Measurements from ENCODE around the gene BANF2.
"Not testable (repeated sequence)": the region's sequence is repeated elsewhere in the genome, so short reads cannot be mapped to it uniquely, and the experiment has no call there.

Gene BANF2

GRCh38 chr20:17683218-17684076 lies 16.3 kb upstream of the BANF2 start:
- no peak for DNase-seq

GRCh38 chr20:17684077-17684888 lies 15.5 kb upstream of the BANF2 start:
- DNase-seq = no peak

GRCh38 chr20:17685168-17685567 lies 14.6 kb upstream of the BANF2 start:
- no peak for DNase-seq

- no peak for DNase-seq
These were observed 12.0 kb upstream of the BANF2 start for GRCh38 chr20:17687800-17688199.

GRCh38 chr20:17688965-17689364 lies 10.8 kb upstream of the BANF2 start:
- no peak for DNase-seq

- DNase-seq = no peak
These were observed 9.6 kb upstream of the BANF2 start for GRCh38 chr20:17690144-17690543.

GRCh38 chr20:17691758-17692157 lies 8.0 kb upstream of the BANF2 start:
- DNase-seq = no peak

- DNase-seq = no peak
These were observed 6.2 kb upstream of the BANF2 start for GRCh38 chr20:17693444-17694001.

GRCh38 chr20:17694767-17695166 lies 5.0 kb upstream of the BANF2 start:
- DNase-seq = no peak

- DNase-seq = no peak
These were observed 3.5 kb upstream of the BANF2 start for GRCh38 chr20:17696287-17696686.

GRCh38 chr20:17697171-17697570 lies 2.6 kb upstream of the BANF2 start:
- DNase-seq = no peak

- no peak for DNase-seq
These were observed 1.4 kb upstream of the BANF2 start for GRCh38 chr20:17698384-17698783.

- no peak for DNase-seq
These were observed 871 bp downstream of the BANF2 start for GRCh38 chr20:17700637-17701036.

- no peak for DNase-seq
These were observed 2.1 kb downstream of the BANF2 start for GRCh38 chr20:17701826-17702225.

- DNase-seq = no peak
These were observed 5.0 kb downstream of the BANF2 start for GRCh38 chr20:17704589-17705317.

- DNase-seq = no peak
These were observed 6.2 kb downstream of the BANF2 start for GRCh38 chr20:17705916-17706315.

- no peak for DNase-seq
These were observed 6.9 kb downstream of the BANF2 start for GRCh38 chr20:17706632-17707031.

GRCh38 chr20:17707951-17708350 lies 8.2 kb downstream of the BANF2 start:
- not testable (repeated sequence) for DNase-seq

- DNase-seq = no peak
These were observed 9.1 kb downstream of the BANF2 start for GRCh38 chr20:17708675-17709360.

- DNase-seq = no peak
These were observed 9.9 kb downstream of the BANF2 start for GRCh38 chr20:17709361-17710293.
